ENCODE results near the gene INPP5B. TPM values are rescaled to one million over a fixed set of nuclear protein-coding genes. Genes with fewer than 3 reads are reported as not detected.

Gene INPP5B
- total RNA-seq, 1 experiment from 2014 or later: 18.8 TPM

- TF ChIP-seq CTCF (IDR thresholded peaks at IDR 0.05; ENCODE audit: insufficient read depth in 1 of 2, low read depth in 1 of 2, low read length in 1 of 2, severe bottlenecking in 1 of 2, unreplicated experiment in 1 of 2): no peak
- Histone ChIP-seq H3K9me3 (no peaks in the 10 kb centered on the region), H3K4me3 (ENCODE audit: low read depth, low read length) (no peak overlapping the region), H3K4me1 (no peaks in the 10 kb centered on the region), H3K36me3 (ENCODE audit: control insufficient read depth, insufficient read depth, low read length) (no peaks in the 10 kb centered on the region), H3K27me3 (replicated peaks; ENCODE audit: control insufficient read depth, insufficient read depth, low read length) (no peaks in the 10 kb centered on the region)
- Mint-ChIP-seq H3K27me3 (ENCODE audit: insufficient read depth, unreplicated experiment) (no peaks in the 10 kb centered on the region), H3K4me3 (ENCODE audit: unreplicated experiment) (no peak overlapping the region), H3K36me3 (ENCODE audit: insufficient read depth, unreplicated experiment) (peaks cover 17% of the 10 kb centered on the region), H3K27ac (ENCODE audit: unreplicated experiment) (no peak overlapping the region), H3K9me3 (ENCODE audit: unreplicated experiment) (no peaks in the 10 kb centered on the region), H3K4me1 (ENCODE audit: low read depth, unreplicated experiment) (peaks cover 6% of the 10 kb centered on the region)
- intact Hi-C loops (cut with micrococcal nuclease; ENCODE audit: unreplicated experiment): no loop called here
- ChIA-PET CTCF (interaction anchor here (0.7 kb wide), 1 partner anchor 18 kb away, joined by 4 read pairs; no protein-coding TSS in a partner anchor), POLR2A (interaction anchor here (0.7 kb wide), 1 partner anchor 43 kb away, joined by 6 read pairs; no protein-coding TSS in a partner anchor)
- no peak for DNase-seq
- no TSS peak for BruUV-seq (replicated peaks)
These were observed 95.1 kb downstream of the INPP5B start for GRCh38 chr1:37851782-37852210.

DNA sequence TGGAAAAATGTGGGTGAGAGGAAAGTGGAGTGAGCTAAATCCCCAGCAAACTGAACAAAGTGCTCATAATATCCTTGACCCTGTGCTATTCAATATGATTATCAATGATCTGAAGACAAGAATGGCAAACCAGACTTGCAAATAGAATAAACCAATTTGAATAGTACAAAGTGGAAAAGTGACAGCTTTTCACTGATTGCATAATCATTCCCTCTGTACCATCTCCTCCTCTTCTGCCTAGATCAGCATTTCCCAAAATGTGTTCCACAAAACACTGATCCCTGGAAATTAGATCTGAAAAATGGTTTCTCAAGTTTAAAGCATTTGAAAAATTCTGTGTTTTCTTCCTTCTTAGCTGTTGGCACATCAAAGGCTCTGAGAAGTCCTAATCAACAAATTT lies 95.6 kb downstream of the INPP5B start:
- CTCF ChIA-PET: no interaction called here
- Histone ChIP-seq H3K4me3 (ENCODE audit: low read depth, low read length) (no peak overlapping the region), H3K4me1 (no peaks in the 10 kb centered on the region), H3K36me3 (ENCODE audit: control insufficient read depth, insufficient read depth, low read length) (no peaks in the 10 kb centered on the region), H3K27me3 (replicated peaks; ENCODE audit: control insufficient read depth, insufficient read depth, low read length) (no peaks in the 10 kb centered on the region), H3K9me3 (no peaks in the 10 kb centered on the region)
- intact Hi-C loops (cut with micrococcal nuclease; ENCODE audit: unreplicated experiment): no loop called here
- no peak overlapping the region for H3K4me3 Mint-ChIP-seq (ENCODE audit: unreplicated experiment)
- no peaks in the 10 kb centered on the region for H3K27me3 Mint-ChIP-seq (ENCODE audit: insufficient read depth, unreplicated experiment)
- peaks cover 17% of the 10 kb centered on the region for H3K36me3 Mint-ChIP-seq (ENCODE audit: insufficient read depth, unreplicated experiment)
- H3K9me3 Mint-ChIP-seq (ENCODE audit: unreplicated experiment): no peaks in the 10 kb centered on the region
- DNase-seq: no peak
- no TSS peak for BruUV-seq (replicated peaks)
- POLR2A ChIA-PET: interaction anchor here (0.7 kb wide), 1 partner anchor 43 kb away, joined by 6 read pairs; no protein-coding TSS in a partner anchor
- H3K27ac Mint-ChIP-seq (ENCODE audit: unreplicated experiment): no peak overlapping the region
- H3K4me1 Mint-ChIP-seq (ENCODE audit: low read depth, unreplicated experiment): peaks cover 6% of the 10 kb centered on the region
- no peak for TF ChIP-seq CTCF (IDR thresholded peaks at IDR 0.05; ENCODE audit: insufficient read depth in 1 of 2, low read depth in 1 of 2, low read length in 1 of 2, severe bottlenecking in 1 of 2, unreplicated experiment in 1 of 2)

DNA sequence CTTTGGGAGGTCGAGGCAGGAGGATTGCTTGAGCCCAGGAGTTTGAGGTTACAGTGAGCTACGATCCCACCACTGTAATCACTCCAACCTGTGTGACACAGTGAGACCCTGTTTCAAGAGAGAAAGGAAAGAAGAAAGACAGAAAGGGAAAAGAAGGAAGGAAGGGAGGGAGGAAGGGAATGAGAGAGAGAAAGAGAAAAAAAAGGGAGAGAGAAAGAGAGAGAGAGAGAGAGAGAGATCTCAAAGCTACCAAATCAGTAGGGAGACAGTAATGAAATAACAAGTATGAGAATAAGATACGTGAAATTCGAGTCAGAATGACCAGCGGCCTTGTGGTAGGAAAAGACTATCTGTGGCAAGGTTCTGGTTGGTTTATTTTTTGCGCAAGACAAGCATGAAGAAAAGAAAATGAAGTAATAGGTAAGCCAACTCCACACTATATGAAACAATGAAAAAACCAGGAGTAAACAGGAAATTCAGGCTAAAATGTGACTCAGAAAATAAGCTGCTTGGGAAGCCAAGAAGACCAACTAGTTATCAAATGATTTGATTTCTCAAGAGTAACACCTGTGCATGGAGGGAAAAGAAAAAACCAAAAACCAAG lies 96.4 kb downstream of the INPP5B start:
- H3K36me3 Mint-ChIP-seq (ENCODE audit: insufficient read depth, unreplicated experiment): peaks cover 17% of the 10 kb centered on the region
- CTCF ChIA-PET: no interaction called here

More for the DNA sequence above, 96.4 kb downstream of the INPP5B start:
- no peak overlapping the region for H3K27ac Mint-ChIP-seq (ENCODE audit: unreplicated experiment)
- H3K4me1 Mint-ChIP-seq (ENCODE audit: low read depth, unreplicated experiment): peaks cover 6% of the 10 kb centered on the region
- H3K4me3 ChIP-seq (ENCODE audit: low read depth, low read length): no peak overlapping the region
- no peak for TF ChIP-seq CTCF (IDR thresholded peaks at IDR 0.05; ENCODE audit: insufficient read depth in 1 of 2, low read depth in 1 of 2, low read length in 1 of 2, severe bottlenecking in 1 of 2, unreplicated experiment in 1 of 2)
- POLR2A ChIA-PET: no interaction called here
- no peak for DNase-seq
- H3K4me1 ChIP-seq: no peaks in the 10 kb centered on the region
- no peaks in the 10 kb centered on the region for H3K9me3 ChIP-seq
- H3K27me3 ChIP-seq (replicated peaks; ENCODE audit: control insufficient read depth, insufficient read depth, low read length): no peaks in the 10 kb centered on the region
- H3K4me3 Mint-ChIP-seq (ENCODE audit: unreplicated experiment): no peak overlapping the region
- H3K27me3 Mint-ChIP-seq (ENCODE audit: insufficient read depth, unreplicated experiment): no peaks in the 10 kb centered on the region
- no peaks in the 10 kb centered on the region for H3K36me3 ChIP-seq (ENCODE audit: control insufficient read depth, insufficient read depth, low read length)
- intact Hi-C loops (cut with micrococcal nuclease; ENCODE audit: unreplicated experiment): no loop called here
- no peaks in the 10 kb centered on the region for H3K9me3 Mint-ChIP-seq (ENCODE audit: unreplicated experiment)
- no TSS peak for BruUV-seq (replicated peaks)
